Jurkat, Clone E6-1 (cell line): Measurements from ENCODE around the gene ECSIT.
"Not testable (repeated sequence)": the region's sequence is repeated elsewhere in the genome, so short reads cannot be mapped to it uniquely, and the experiment has no call there.

Experiments used
- DNase-seq: peaks from one replicate; pipeline ENCODE4 v3.0.0-alpha.2; 2011; ENCODE audit warnings: low read depth, low spot score
- H3K4me3 ChIP-seq: 2 replicates; pipeline ENCODE4 v1.5.1; 2011; ENCODE audit warnings: mild to moderate bottlenecking, low read length, control low read depth, moderate library complexity

Gene ECSIT

GRCh38 chr19:11481534-11482383 is 47.2 kb downstream of the ECSIT start:
- peak; percentile 94 for DNase-seq
- H3K4me3 ChIP-seq = peak overlapping the region; percentile 48

- DNase-seq = no peak
- H3K4me3 ChIP-seq = peak within 1 kb of the TSS; percentile 48
Observed at GRCh38 chr19:11480715-11481533, 48.0 kb downstream of the ECSIT start, which contains the start of gene ELAVL3. Gene ELAVL3 (minus strand): TSS chr19:11481046. CDS start chr19:11480608, 438 bp downstream.

GRCh38 chr19:11479898-11480714 is 48.8 kb downstream of the ECSIT start:
- no peak overlapping the region for H3K4me3 ChIP-seq
- no peak for DNase-seq

- no peak for DNase-seq
- H3K4me3 ChIP-seq = no peak overlapping the region
Observed at GRCh38 chr19:11479090-11479897, 49.6 kb downstream of the ECSIT start.

GRCh38 chr19:11478167-11479089 is 50.5 kb downstream of the ECSIT start:
- H3K4me3 ChIP-seq = no peak overlapping the region
- DNase-seq = no peak

- DNase-seq = no peak
- no peak overlapping the region for H3K4me3 ChIP-seq
Observed at GRCh38 chr19:11475861-11476260, 53.1 kb downstream of the ECSIT start.

- H3K4me3 ChIP-seq, DNase-seq: not testable (repeated sequence)
Observed at GRCh38 chr19:11475343-11475742, 53.6 kb downstream of the ECSIT start.

GRCh38 chr19:11473725-11474124 is 55.2 kb downstream of the ECSIT start:
- no peak overlapping the region for H3K4me3 ChIP-seq
- DNase-seq = no peak

- not testable (repeated sequence) for DNase-seq, H3K4me3 ChIP-seq
Observed at GRCh38 chr19:11468266-11468845, 60.6 kb downstream of the ECSIT start.

GRCh38 chr19:11465600-11465999 is 63.3 kb downstream of the ECSIT start:
- no peak for DNase-seq
- no peak overlapping the region for H3K4me3 ChIP-seq

GRCh38 chr19:11464333-11465265 is 64.3 kb downstream of the ECSIT start:
- DNase-seq = no peak
- no peak overlapping the region for H3K4me3 ChIP-seq

GRCh38 chr19:11463391-11463790 is 65.5 kb downstream of the ECSIT start:
- DNase-seq = peak; percentile 24
- no peak overlapping the region for H3K4me3 ChIP-seq

GRCh38 chr19:11461453-11461852 is 67.5 kb downstream of the ECSIT start:
- no peak overlapping the region for H3K4me3 ChIP-seq
- DNase-seq = no peak

GRCh38 chr19:11460207-11460606 is 68.7 kb downstream of the ECSIT start:
- no peak for DNase-seq
- no peak overlapping the region for H3K4me3 ChIP-seq

- not testable (repeated sequence) for DNase-seq, H3K4me3 ChIP-seq
Observed at GRCh38 chr19:11458912-11459311, 70.0 kb downstream of the ECSIT start.

GRCh38 chr19:11458236-11458900 is 70.6 kb downstream of the ECSIT start:
- no peak for DNase-seq
- no peak overlapping the region for H3K4me3 ChIP-seq
